Activated CD4-positive, alpha-beta T cell treated with anti-CD3 and anti-CD28 coated beads, Interleukin-2, Interleukin-6, amounts not matched to agents 100 ng/mL and 50 ng/mL, durations not matched to agents 16 hours and 8 hours (primary cell): ENCODE measurements around the gene TMEM192.
"Not testable (repeated sequence)": the region's sequence is repeated elsewhere in the genome, so short reads cannot be mapped to it uniquely, and the experiment has no call there.

Experiments
- DNase-seq: peaks from one replicate; pipeline ENCODE4 v3.0.0-alpha.2; 2020

Gene TMEM192

DNA sequence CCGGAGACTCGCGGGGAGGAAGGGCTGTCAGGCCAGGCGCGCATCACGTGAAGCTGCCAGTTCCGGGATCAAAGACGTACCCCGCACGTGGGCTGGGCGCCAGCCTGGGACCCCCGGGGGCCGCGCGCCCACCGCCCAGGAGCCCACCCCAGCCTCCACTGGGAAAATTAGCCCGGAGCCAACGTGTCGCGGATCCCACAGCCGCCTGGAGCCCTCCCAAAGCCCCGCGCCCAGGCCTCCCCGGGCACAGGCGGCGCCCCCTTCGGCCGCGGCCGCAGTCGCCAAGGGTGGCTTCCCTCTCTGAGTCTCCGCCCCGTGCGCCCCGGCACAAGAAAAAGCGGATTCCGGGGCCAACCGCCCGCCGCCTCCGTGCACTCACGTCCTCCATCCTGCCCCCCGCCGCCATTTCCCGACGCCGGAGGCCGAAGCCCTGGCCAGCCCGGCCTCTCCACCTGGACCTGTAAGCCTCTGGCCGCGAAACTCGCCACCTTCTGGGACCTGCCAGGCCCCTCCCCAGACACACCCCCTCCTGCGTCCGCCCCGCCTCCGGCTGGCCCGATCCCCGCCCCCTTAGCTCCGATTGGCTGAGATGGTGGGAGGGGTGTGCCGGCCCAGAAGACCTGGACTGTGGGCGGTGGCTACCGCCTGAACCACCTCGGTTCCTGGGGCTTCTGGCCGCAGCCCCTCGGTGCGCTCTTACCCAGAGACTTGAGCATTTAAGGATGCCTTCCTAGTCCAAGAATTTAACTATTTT is at the start of gene TMEM192:
Gene TMEM192, minus strand, starts transcription at position 493 of the 754 bp plus-strand sequence. Its CDS starts 87 bp downstream, at position 406.
- peak; percentile 95 for DNase-seq

DNA sequence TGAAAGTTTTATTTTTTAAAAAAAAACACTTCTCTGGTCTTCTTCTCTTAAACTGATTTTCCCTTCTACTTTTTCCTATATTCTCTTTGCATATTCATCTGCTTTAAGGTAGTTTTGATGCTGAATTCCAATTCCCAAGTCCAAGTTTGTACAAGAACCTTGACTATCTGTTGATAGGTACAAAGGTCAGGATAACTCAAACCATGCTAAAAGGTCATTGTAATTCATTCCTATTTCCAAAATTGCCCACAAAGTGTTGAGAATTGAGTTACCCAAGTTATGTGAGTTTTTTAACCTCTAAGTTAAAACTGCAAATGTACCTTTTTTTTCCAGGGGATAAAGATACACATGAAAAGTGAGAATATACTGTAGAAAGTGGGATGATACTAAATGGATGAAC is 46.1 kb upstream of the TMEM192 start:
- no peak for DNase-seq

DNA sequence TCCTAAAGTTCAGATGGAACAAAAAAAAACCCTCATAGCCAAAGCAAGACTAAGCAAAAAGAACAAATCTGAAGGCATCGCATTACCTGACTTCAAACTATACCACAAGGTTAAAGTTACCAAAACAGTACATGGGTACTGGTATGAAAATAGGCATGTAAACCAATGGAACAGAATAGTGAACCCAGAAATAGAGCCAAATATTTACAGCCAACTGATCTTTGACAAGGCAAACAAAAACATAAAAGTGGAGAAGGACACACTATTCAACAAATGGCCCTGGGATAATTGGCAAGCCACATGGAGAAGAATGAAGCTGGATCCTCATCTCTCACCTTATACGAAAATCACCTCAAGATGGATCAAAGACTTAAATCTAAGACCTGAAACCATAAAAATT is 44.2 kb upstream of the TMEM192 start:
- DNase-seq = no peak

DNA sequence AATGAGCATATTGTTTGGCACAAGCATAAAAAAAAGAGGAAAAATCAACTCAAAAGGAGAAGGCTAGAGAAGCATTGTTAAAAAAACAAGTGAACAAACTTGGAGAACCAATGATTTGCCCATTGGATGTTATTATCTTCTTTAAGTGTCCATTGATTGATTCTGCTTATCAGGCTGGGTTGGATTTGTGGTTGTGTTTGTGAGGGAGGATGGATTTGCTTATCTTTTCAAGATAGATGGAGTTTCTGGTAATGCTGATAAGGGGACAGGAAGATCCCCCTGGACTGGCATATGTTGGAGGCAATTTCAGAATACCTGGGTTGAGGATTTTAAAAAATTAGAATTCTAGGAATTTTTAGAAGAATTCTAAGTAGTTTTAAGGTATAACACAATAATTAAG is 41.8 kb upstream of the TMEM192 start:
- DNase-seq = no peak

DNA sequence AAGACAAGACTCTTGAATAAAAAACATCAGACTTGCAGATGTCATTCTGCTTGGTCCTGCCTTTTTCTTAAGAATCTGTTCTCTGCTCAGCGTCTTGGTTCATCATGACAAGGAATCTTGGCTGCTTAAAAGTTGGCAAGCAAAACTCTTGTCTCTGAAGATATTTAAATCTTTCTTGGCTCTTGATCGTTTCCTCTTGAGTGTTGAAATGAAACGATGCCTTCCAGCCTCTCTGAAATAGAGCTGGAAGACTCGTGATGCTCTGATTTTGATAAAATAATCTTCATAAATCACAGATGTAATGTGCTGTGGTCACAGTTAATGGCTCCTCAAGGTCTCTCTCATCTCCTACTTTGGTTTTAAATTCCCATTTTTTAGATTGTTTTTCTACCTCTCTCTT is 39.9 kb upstream of the TMEM192 start:
- no peak for DNase-seq

DNA sequence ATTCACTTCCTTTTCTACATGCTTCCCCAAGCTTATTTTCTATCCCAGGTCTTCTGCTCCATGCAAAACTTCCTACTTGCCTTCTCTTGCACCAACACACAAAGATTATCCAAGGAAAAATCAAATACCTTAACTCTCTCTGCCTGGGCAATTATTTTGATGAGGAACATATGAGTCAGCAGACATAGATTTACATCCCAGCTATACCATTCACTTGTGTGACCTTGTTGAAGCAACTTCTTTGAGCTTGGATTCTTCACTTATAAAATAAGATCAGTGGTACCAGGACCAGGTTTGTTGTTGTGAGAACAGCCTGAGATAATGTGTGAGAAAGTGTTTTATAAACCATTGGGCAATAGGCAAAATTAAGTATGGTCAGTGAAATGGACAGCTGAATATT is 39.1 kb upstream of the TMEM192 start:
- no peak for DNase-seq

DNA sequence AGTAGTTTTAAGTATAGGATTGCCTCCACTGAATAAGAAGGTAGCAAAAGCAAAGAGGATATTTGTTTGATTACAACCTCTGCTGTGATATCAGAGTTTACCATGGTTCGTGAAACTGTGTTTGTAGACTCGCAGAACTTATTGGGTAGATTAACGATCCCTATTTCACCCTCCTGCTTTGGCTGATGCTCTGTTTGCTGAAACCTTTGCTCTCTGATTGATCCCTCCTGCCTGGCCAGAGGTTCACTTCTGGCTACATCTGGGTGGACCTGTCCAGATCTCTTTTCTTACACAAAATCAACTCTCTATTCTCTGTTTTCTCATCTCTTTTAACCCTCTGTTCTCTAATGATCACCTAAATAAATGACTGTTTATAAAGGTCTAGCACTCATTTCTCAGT is 37.9 kb upstream of the TMEM192 start:
- no peak for DNase-seq

DNA sequence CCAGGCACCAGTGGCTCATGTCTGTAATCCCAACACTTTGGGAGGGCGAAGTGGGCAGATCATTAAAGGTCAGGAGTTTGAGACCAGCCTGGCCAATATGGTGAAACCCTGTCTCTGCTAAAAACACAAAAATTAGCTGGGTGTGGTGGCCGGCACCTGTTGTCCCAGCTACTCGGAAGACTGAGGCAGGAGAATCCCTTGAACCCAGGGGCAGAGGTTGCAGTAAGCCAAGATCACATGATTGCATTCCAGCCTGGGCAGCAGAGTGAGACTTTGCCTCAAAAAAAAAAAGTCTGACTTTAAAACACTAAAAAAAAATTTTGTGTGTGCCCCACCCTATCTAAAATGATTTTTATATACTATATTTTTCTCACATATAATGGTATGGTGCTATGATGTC is 26.2 kb upstream of the TMEM192 start:
- no peak for DNase-seq

DNA sequence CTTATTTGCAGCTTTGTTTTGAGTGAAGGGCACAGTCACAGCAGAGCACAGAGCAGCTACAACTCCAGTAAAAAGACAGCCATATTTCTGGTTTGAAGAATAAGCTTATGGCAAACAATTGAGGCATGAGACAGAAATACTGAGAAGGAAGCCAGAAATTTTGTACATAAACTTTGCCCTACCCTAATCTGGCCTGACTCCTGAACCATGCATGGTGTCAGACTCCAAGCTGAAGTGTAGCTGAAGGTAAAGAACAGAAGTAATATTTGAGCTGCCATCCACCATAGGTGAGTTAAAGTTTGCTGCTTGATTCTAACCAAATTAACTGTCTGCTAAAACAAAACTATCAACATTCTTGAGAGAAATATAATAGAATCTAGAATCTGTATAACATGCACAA is 24.5 kb upstream of the TMEM192 start:
- no peak for DNase-seq

DNA sequence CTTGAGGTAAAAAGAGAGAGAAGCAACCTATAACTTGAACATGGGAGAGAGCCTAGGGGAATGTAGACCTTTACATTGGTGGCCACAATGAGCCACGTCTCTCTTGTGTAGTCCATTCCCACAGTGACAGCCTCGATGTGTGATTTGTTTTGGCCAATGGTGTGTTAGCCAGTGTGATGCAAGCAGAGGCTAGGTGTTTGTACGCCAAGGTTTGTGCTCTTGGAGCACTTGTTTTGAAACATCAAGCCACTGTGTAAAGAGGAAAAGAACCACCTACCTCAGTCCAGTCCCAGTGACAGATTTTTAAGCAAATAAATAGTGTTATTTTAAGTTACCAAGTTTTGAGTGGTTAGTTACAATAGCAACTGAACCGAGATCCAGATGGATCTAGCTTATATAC is 23.9 kb upstream of the TMEM192 start:
- DNase-seq = no peak

DNA sequence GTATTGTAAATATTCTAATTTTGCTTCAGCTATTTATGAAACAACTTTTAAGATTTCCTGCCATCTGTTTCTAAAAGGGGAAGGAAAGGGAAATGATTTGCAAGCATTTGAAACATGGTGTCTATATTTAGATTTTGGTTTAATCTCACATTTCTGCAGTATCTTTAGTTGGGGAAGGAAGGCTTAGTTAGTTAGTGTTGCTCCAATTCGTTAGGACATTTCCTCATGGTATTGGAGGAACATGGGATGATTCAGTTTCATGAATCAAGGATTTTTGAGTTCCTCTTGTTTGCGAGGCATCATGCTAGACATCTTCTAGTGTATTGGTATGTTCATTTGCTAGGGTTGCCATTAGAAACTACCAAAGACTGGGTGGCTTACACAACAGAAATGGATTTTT is 20.5 kb upstream of the TMEM192 start:
- no peak for DNase-seq

DNA sequence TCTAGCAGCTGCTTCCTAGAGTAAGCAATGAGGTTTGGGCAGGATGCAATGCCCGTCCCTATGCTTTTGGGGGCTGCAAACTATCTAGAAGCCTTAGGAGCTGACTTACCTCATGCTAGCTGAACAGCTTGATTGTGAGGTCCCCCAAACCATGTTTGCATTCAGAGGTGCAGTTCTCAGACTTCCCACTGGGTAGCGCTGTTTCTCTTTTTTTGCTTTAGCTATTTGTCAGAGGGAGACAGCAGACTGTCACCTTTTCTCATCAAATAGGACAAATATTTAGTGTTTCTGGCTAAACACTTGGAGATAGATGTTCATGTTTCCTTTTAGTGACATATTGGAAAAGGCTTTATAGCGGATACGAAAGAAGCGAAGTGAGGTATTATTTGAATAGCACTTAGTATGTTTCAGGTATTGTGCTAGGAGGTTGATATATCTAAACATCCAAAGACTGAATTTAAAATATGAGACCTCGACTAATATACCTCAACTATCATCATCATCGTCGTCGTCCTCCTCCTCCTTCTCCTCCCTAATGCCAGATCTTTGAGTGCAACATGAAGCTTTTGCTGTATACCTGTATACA is 18.7 kb upstream of the TMEM192 start:
- peak; percentile 85 for DNase-seq

DNA sequence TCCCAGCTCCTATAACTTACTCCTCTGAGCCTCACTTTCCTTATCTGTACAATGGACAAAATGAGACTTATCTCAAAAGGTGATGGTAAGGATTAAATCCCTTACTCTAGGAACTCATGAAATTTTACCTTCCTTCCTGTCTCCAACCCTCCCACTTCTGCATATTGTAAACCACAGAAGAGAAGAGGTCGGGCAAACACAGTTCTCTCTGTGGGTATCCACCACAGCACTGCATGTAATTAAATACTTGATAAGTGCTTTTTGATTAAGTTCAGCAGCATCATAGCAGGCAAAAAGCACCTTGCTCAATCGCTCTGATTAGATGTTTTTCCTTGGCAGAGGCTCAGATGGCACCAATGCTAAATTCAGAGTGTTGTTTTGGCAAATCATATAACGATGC is 17.3 kb upstream of the TMEM192 start:
- no peak for DNase-seq

DNA sequence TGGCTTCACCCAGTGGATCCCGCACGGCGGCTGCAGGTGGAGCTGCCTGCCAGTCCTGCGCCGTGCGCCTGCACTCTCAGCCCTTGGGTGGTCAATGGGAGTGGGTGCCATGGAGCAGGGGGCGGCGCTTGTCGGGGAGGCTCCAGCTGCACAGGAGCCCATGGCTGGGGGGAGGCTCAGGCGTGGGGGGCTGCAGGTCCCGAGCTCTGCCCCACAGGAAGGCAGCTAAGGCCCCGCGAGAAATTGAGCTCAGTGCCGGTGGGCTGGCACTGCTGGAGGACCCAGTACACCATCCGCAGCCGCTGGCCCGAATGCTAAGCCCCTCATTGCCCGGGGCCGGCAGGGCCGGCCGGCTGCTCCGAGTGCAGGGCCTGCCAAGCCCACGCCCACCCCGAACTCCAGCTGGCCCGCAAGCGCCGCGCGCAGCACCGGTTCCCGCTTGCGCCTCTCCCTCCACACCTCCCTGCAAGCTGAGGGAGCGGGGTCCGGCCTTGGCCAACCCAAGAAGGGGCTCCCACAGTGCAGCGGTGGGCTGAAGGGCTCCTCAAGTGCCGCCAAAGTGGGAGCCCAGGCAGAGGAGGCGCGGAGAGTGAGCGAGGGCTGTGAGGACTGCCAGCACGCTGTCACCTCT is 13.3 kb upstream of the TMEM192 start:
- not testable (repeated sequence) for DNase-seq

DNA sequence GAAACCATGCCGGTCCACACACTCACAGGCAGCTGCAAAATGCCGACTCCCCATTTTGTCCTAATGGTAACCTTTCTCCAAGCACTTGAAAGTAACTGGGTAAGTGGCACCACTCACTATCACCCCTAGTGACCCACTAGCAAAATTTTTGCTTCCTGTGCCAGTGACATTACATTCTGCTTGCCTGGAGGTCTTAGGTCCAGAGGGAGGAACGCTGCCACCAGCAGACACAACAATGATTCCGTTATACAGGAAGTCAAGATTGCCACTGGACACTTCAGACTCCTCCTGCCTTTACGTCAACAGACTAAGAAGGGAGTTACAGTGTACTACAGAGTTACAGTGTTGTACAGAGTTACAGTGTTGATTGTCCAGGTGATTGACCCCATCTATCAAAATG is 11.8 kb upstream of the TMEM192 start:
- DNase-seq = no peak

DNA sequence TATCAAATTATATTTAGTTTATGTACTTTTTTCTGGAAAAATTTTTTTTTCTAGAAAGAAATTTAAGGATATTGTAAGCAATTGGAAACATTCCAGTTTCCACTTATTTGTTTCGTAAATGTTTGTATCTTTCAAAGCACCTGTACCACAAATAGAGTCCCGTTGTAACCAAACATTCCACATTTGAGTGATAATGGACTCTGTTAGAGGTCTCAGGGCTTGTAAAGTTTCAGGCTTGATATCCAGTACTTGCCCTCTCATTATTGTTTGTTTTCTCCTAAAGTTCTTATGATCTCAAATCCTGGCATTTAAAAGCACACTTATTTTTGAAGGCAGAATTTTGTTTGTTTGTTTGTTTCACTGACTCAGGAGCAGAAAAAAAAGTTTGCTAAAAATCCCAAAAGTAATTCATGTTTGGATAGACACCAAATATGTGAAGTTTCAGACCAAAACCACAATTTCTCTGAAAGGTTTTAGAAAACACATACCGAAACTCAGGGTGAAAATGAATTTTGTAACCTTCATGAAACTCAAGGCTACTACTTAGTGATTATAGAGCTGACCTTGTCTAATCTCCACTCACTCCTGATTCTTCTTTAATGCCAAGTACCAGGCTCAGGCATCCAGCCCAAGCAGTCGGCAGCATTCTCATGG is 5.7 kb upstream of the TMEM192 start:
- peak; percentile 43 for DNase-seq

DNA sequence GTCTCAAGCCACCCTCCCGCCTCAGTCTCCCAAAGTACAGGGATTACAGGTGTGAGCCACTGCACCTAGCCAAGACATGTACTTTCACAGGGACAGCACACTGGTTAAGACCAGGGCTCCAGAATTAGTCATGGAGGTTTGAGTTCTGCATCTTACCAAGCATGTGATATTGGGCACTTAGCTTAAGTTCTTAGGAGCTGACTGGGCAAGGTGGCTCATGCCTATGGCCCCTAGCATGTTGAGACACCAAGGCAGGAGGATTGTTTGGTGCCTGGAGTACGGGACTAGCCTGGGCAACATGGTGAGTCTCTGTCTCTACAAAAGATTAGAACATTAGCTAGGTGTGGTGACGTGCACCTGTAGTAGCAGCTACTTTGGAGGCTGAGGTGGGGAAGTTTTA is 2.6 kb upstream of the TMEM192 start:
- no peak for DNase-seq

DNA sequence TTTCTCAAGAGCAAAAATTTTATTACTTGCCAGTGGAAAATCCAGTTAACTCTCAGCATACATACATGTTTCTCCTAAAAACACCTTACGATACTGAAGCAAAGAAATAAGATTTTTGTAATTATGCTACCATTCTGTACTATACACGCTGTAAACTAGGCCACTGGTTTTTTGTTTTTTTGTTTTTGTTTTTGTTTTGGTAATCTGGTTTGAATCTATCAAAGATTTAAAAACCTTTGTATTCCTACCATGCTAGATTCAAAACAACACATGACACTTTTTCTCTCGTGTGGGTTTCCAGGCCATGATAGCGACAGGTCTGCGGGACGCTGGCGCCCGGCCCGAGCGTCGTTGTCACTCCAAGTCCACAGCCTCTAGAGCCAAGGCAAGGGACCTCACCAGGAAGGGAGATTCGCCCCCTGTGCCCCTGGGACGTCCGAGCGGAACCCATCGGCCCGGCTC is 723 bp downstream of the TMEM192 start:
- DNase-seq = no peak

DNA sequence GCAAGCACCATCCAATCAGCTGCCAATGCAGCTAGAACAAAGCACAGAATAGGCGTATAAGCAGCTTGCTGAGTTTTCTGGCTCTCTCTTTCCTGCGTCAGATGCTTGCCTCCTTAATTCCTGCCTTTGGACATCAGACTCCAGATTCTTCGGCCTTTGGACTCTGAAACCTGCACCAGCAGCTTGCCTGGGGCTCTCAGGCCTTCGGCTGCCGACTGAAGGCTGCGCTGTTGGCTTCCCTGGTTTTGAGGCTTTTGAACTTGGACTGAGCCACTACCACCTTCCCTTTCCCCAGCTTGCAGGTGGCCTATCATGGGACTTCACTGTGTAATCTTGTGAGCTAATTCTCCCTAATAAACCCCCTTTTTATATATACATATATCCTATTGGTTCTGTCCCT is 6.1 kb downstream of the TMEM192 start:
- no peak for DNase-seq

DNA sequence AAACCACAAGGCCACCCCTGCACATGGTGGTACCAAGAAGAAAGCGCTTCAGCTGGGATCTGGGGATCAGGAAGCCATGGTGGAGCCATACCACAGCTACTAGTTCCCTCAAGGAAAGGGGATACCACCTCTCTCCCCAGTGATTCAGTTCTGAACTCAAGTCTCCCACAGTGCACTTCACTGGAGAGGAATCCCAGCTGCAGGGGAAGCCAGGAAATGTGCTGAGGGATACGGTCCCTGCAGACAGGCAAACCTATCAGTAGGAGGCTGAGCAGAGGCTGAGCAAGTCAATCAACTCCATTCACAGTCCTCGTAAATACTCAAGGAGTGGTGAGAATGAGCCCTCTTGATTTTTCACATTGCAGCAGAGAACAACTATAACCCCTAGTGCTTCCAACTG is 11.0 kb downstream of the TMEM192 start:
- no peak for DNase-seq

DNA sequence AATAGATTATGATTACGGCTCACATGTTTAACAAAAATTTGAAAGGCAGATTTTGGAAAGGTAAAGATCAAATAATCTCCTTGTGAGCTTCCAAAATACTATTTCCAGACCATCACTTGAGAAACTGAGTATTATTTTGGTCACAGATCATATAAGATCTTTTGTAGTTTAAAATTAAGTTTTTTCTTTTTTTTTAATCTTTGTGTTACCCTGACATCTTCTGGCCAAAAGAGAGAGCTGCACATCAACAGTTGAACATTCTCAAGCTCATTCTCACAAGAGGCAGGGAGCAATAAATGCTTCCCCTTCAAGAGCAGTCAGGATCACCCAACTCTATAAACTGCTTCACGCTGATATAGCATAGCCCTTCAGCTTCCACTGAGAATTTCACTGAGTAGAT is 15.9 kb downstream of the TMEM192 start:
- DNase-seq = no peak

DNA sequence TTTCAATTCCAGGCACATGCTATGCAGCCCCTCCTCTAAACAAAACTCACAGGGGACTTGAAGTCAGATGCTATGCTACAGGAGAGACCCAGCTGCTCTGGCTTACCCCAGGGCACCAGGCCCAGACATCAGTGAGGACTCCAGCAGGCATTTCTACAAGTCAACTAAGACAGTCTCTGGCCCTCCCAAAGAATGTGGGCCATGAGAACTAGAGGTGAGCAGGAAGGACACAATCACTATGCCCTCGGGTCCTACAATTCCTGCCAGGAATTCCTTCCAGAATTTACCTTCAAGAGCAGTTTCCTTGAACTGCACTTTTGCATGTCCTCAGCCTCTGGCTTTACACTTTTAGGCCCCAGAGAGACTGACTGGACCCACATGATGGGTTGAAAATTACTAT is 17.4 kb downstream of the TMEM192 start:
- no peak for DNase-seq

DNA sequence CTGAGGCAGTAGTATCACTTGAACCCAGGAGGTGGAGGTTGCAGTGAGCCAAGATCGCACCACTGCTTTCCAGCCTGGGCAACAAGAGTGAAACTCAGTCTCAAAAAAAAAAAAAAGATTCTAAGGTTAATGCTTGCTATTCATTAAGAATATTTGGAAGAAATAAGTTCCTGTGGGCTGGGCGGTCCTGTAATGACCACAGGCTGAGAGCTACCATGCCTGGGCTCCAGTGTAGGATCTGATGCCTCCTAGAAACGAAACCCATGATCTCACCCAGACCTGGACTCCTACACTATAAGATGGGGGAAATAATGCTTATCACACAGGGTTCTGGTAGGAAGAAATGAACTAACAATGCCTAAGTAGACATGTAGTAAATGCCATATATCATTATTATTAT is 17.8 kb downstream of the TMEM192 start:
- no peak for DNase-seq

DNA sequence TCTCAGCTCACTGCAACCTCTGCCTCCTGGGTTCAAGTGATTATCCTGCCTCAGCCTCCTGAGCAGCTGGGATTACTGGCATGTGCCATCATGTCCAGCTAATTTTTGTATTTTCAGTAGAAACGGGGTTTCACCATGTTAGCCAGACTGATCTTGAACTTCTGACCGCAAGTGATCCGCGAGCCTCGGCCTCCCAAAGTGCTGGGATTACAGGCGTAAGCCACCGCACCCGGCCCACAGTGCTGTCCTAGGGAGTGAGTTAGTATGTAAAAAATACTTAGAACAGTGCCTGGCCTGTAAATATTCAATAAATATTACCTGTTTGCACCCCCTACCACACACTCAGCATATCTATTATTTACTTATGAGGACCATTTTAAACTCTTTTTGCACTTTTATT is 20.5 kb downstream of the TMEM192 start:
- DNase-seq = not testable (repeated sequence)
